HEK293 (cell line): ENCODE data around the gene ZNF428.
A peak's percentile ranks its signal among the peaks of the same experiment; 100 is the strongest.

Source experiments
- CTCF ChIP-seq: fragments of 450-650 bp; formaldehyde crosslinking; IDR thresholded peaks from 2 replicates; pipeline ENCODE4 v1.5.1; 2016; ENCODE audit warnings: missing biosample characterization, missing genetic modification characterization
- KLF10 ChIP-seq: fragments of 450-650 bp; IDR thresholded peaks from 2 replicates; pipeline ENCODE4 v1.5.1; 2018; ENCODE audit warnings: missing biosample characterization, mild to moderate bottlenecking, missing genetic modification characterization
- KLF9 ChIP-seq: fragments of 450-650 bp; formaldehyde crosslinking; IDR thresholded peaks from 2 replicates; pipeline ENCODE4 v1.5.1; 2016; ENCODE audit warnings: missing biosample characterization, missing genetic modification characterization, low read depth
- MYNN ChIP-seq: fragments of 450-650 bp; formaldehyde crosslinking; IDR thresholded peaks from 2 replicates; pipeline ENCODE4 v1.5.1; 2016; ENCODE audit warnings: missing biosample characterization, missing genetic modification characterization, borderline replicate concordance
- PRDM6 ChIP-seq: fragments of 450-650 bp; formaldehyde crosslinking; IDR thresholded peaks from 2 replicates; pipeline ENCODE4 v1.5.1; 2017; ENCODE audit warnings: missing biosample characterization, missing genetic modification characterization
- REPIN1 ChIP-seq: fragments of 450-650 bp; formaldehyde crosslinking; IDR thresholded peaks from 2 replicates; pipeline ENCODE4 v1.5.1; 2017; ENCODE audit warnings: missing biosample characterization, missing genetic modification characterization, low read depth
- SP3 ChIP-seq: fragments of 450-650 bp; formaldehyde crosslinking; IDR thresholded peaks from 2 replicates; pipeline ENCODE4 v1.5.1; 2016; ENCODE audit warnings: missing biosample characterization, missing genetic modification characterization
- ZBTB10 ChIP-seq: fragments of 450-650 bp; formaldehyde crosslinking; IDR thresholded peaks from 2 replicates; pipeline ENCODE4 v1.5.1; 2016; ENCODE audit warnings: missing biosample characterization, missing genetic modification characterization
- ZBTB11 ChIP-seq: fragments of 450-650 bp; formaldehyde crosslinking; conservative IDR thresholded peaks from 2 replicates; pipeline ENCODE4 v1.5.1; 2016; ENCODE audit warnings: low read depth, missing biosample characterization, missing genetic modification characterization
- ZBTB20 ChIP-seq: fragments of 450-650 bp; formaldehyde crosslinking; IDR thresholded peaks from 2 replicates; pipeline ENCODE4 v1.5.1; 2016; ENCODE audit warnings: missing biosample characterization, missing genetic modification characterization
- ZBTB44 ChIP-seq: fragments of 450-650 bp; IDR thresholded peaks from 2 replicates; pipeline ENCODE4 v1.5.1; 2018; ENCODE audit warnings: missing biosample characterization, mild to moderate bottlenecking, missing genetic modification characterization
- ZEB2 ChIP-seq: fragments of 450-650 bp; formaldehyde crosslinking; IDR thresholded peaks from 2 replicates; pipeline ENCODE4 v1.5.1; 2016; ENCODE audit warnings: missing biosample characterization, missing genetic modification characterization
- ZIC2 ChIP-seq: fragments of 450-650 bp; formaldehyde crosslinking; IDR thresholded peaks from 2 replicates; pipeline ENCODE4 v1.5.1; 2016; ENCODE audit warnings: missing biosample characterization, missing genetic modification characterization
- ZNF10 ChIP-seq: fragments of 450-650 bp; formaldehyde crosslinking; IDR thresholded peaks from 2 replicates; pipeline ENCODE4 v1.5.1; 2017; ENCODE audit warnings: missing biosample characterization, missing genetic modification characterization
- ZNF112 ChIP-seq: fragments of 450-650 bp; formaldehyde crosslinking; IDR thresholded peaks from 2 replicates; pipeline ENCODE4 v1.5.0; 2017; ENCODE audit warnings: missing biosample characterization, missing genetic modification characterization
- ZNF132 ChIP-seq: fragments of 450-650 bp; formaldehyde crosslinking; IDR thresholded peaks from 2 replicates; pipeline ENCODE4 v1.5.1; 2017; ENCODE audit warnings: missing biosample characterization, missing genetic modification characterization, borderline replicate concordance
- ZNF16 ChIP-seq: fragments of 450-650 bp; formaldehyde crosslinking; IDR thresholded peaks from 2 replicates; pipeline ENCODE4 v1.5.1; 2016; ENCODE audit warnings: low read depth, missing biosample characterization, missing genetic modification characterization
- ZNF169 ChIP-seq: fragments of 450-650 bp; formaldehyde crosslinking; IDR thresholded peaks from 2 replicates; pipeline ENCODE4 v1.5.1; 2016; ENCODE audit warnings: missing biosample characterization, missing genetic modification characterization
- ZNF175 ChIP-seq: fragments of 450-650 bp; formaldehyde crosslinking; IDR thresholded peaks from 2 replicates; pipeline ENCODE4 v1.5.1; 2016; ENCODE audit warnings: missing biosample characterization, missing genetic modification characterization
- ZNF350 ChIP-seq: fragments of 450-650 bp; formaldehyde crosslinking; IDR thresholded peaks from 2 replicates; pipeline ENCODE4 v1.5.0; 2017; ENCODE audit warnings: missing biosample characterization, mild to moderate bottlenecking, missing genetic modification characterization
- ZNF473 ChIP-seq: fragments of 450-650 bp; formaldehyde crosslinking; IDR thresholded peaks from 2 replicates; pipeline ENCODE4 v1.5.1; 2017; ENCODE audit warnings: missing biosample characterization, missing genetic modification characterization
- ZNF544 ChIP-seq: fragments of 450-650 bp; formaldehyde crosslinking; IDR thresholded peaks from 2 replicates; pipeline ENCODE4 v1.5.0; 2017; ENCODE audit warnings: missing biosample characterization, missing genetic modification characterization
- ZNF624 ChIP-seq: fragments of 450-650 bp; formaldehyde crosslinking; IDR thresholded peaks from 2 replicates; pipeline ENCODE4 v1.5.1; 2017; ENCODE audit warnings: missing biosample characterization, missing genetic modification characterization
- ZNF677 ChIP-seq: fragments of 450-650 bp; IDR thresholded peaks from 2 replicates; pipeline ENCODE4 v1.5.0; 2018; ENCODE audit warnings: missing biosample characterization, mild to moderate bottlenecking, missing genetic modification characterization, moderate library complexity
- ZNF792 ChIP-seq: fragments of 450-650 bp; formaldehyde crosslinking; IDR thresholded peaks from 2 replicates; pipeline ENCODE4 v1.5.1; 2016; ENCODE audit warnings: missing biosample characterization, missing genetic modification characterization
- ZNF830 ChIP-seq: fragments of 450-650 bp; IDR thresholded peaks from 2 replicates; pipeline ENCODE4 v1.5.0; 2018; ENCODE audit warnings: missing biosample characterization, missing genetic modification characterization, low read depth, mild to moderate bottlenecking, moderate library complexity
- ZNF837 ChIP-seq: fragments of 450-650 bp; formaldehyde crosslinking; IDR thresholded peaks from 2 replicates; pipeline ENCODE4 v1.5.1; 2016; ENCODE audit warnings: missing biosample characterization, missing genetic modification characterization
- ZSCAN18 ChIP-seq: fragments of 450-650 bp; formaldehyde crosslinking; IDR thresholded peaks from 2 replicates; pipeline ENCODE4 v1.5.1; 2016; ENCODE audit warnings: missing biosample characterization, missing genetic modification characterization
- ZXDB ChIP-seq: fragments of 450-650 bp; formaldehyde crosslinking; IDR thresholded peaks from 2 replicates; pipeline ENCODE4 v1.5.1; 2016; ENCODE audit warnings: missing biosample characterization, missing genetic modification characterization

Gene ZNF428

GRCh38 chr19:43638995-43639518 is 19.6 kb upstream of the ZNF428 start (continued):
- TF ChIP-seq PRDM6 (no peak), ZSCAN18 (tag by site-specific recombination) (0 out of 2 replicates have a peak, but pooled peaks have one; percentile 12), REPIN1 (no peak), ZNF677 (tag by site-specific recombination) (no peak), MYNN (tag by site-specific recombination) (no peak), ZNF837 (tag by site-specific recombination) (no peak), CTCF (tag by site-specific recombination) (no peak), ZNF544 (tag by site-specific recombination) (no peak), ZIC2 (tag by site-specific recombination) (no peak), ZNF624 (tag by site-specific recombination) (no peak), ZNF112 (tag by site-specific recombination) (no peak), ZBTB10 (tag by site-specific recombination) (peak; percentile 74), ZNF169 (tag by site-specific recombination) (peak; percentile 64), ZBTB20 (tag by site-specific recombination) (peak; percentile 25; the same call in 1 of the 2 replicates), ZNF175 (0 out of 2 replicates have a peak, but pooled peaks have one; percentile 80), ZNF830 (no peak), ZNF350 (no peak), ZNF10 (tag by site-specific recombination) (no peak), ZNF132 (no peak), ZNF792 (tag by site-specific recombination) (peak; percentile 63; the same call in 1 of the 2 replicates), KLF10 (no peak), ZBTB11 (tag by site-specific recombination) (peak; percentile 37; the same call in 1 of the 2 replicates), ZEB2 (tag by site-specific recombination) (no peak), KLF9 (peak; percentile 42; the same call in 1 of the 2 replicates), ZNF16 (tag by site-specific recombination) (no peak), SP3 (tag by site-specific recombination) (no peak), ZBTB44 (tag by site-specific recombination) (no peak), ZXDB (tag by site-specific recombination) (no peak), ZNF473 (tag by site-specific recombination) (no peak)
